ES-I3 (cell line): Measurements from ENCODE around the gene VPS39.

Experiments
- H3K36me3 ChIP-seq: 2 replicates; pipeline ENCODE4 v1.6.1; 2013; ENCODE audit warnings: mild to moderate bottlenecking, low read length, control low read depth, moderate library complexity; ENCODE audit not compliant: insufficient read depth
- H3K4me1 ChIP-seq: 2 replicates; pipeline ENCODE4 v1.6.1; 2013; ENCODE audit warnings: mild to moderate bottlenecking, control low read depth, low read length; ENCODE audit not compliant: insufficient read depth
- H3K9ac ChIP-seq: 2 replicates; pipeline ENCODE4 v1.6.1; 2013; ENCODE audit warnings: low read depth, mild to moderate bottlenecking, low read length, moderate library complexity
- H3K9me3 ChIP-seq: 2 replicates; pipeline ENCODE4 v1.6.1; 2013; ENCODE audit warnings: mild to moderate bottlenecking, low read length, moderate library complexity; ENCODE audit not compliant: control insufficient read depth, insufficient read depth

VPS39 gene

GRCh38 chr15:42158941-42159340 is 49.2 kb downstream of the VPS39 start:
- Histone ChIP-seq H3K9ac (no peak overlapping the region), H3K9me3 (no peaks in the 10 kb centered on the region), H3K4me1 (peaks cover 9% of the 10 kb centered on the region), H3K36me3 (peaks cover 17% of the 10 kb centered on the region)

GRCh38 chr15:42157981-42158765 is 49.9 kb downstream of the VPS39 start:
- peaks cover 9% of the 10 kb centered on the region for H3K4me1 ChIP-seq
- H3K9ac ChIP-seq = no peak overlapping the region
- H3K9me3 ChIP-seq = no peaks in the 10 kb centered on the region
- peaks cover 11% of the 10 kb centered on the region for H3K36me3 ChIP-seq

- H3K36me3 ChIP-seq = peaks cover 11% of the 10 kb centered on the region; the same call in 1 of the 2 replicates
- no peak overlapping the region for H3K9ac ChIP-seq
- peaks cover 9% of the 10 kb centered on the region for H3K4me1 ChIP-seq
- no peaks in the 10 kb centered on the region for H3K9me3 ChIP-seq
These were observed 50.7 kb downstream of the VPS39 start for GRCh38 chr15:42157381-42157780.

- Histone ChIP-seq H3K4me1 (peaks cover 9% of the 10 kb centered on the region), H3K9ac (no peak within 1 kb of the TSS), H3K9me3 (no peaks in the 10 kb centered on the region), H3K36me3 (0 out of 2 replicates have a peak, but pooled peaks cover 7% of the 10 kb centered on the region)
These were observed 51.7 kb downstream of the VPS39 start, which contains the start of gene PLA2G4F for GRCh38 chr15:42156243-42156922. TSS of gene PLA2G4F (minus strand) at chr15:42156636. CDS start at chr15:42156549, 87 bp downstream.

GRCh38 chr15:42155546-42156242 is 52.4 kb downstream of the VPS39 start:
- Histone ChIP-seq H3K9me3 (no peaks in the 10 kb centered on the region), H3K4me1 (peaks cover 9% of the 10 kb centered on the region), H3K36me3 (0 out of 2 replicates have a peak, but pooled peaks cover 7% of the 10 kb centered on the region), H3K9ac (no peak overlapping the region)

- Histone ChIP-seq H3K9ac (no peak overlapping the region), H3K4me1 (peaks cover 9% of the 10 kb centered on the region), H3K9me3 (no peaks in the 10 kb centered on the region), H3K36me3 (0 out of 2 replicates have a peak, but pooled peaks cover 1% of the 10 kb centered on the region)
These were observed 53.1 kb downstream of the VPS39 start for GRCh38 chr15:42154956-42155355.

- H3K9ac ChIP-seq = no peak overlapping the region
- H3K4me1 ChIP-seq = peaks cover 9% of the 10 kb centered on the region
- no peaks in the 10 kb centered on the region for H3K9me3 ChIP-seq
- H3K36me3 ChIP-seq = no peaks in the 10 kb centered on the region
These were observed 53.7 kb downstream of the VPS39 start for GRCh38 chr15:42154212-42154941.

- no peaks in the 10 kb centered on the region for H3K9me3 ChIP-seq
- no peak overlapping the region for H3K9ac ChIP-seq
These were observed 54.3 kb downstream of the VPS39 start for GRCh38 chr15:42153874-42154211.

GRCh38 chr15:42152921-42153698 is 55.0 kb downstream of the VPS39 start:
- H3K36me3 ChIP-seq = no peaks in the 10 kb centered on the region
- no peaks in the 10 kb centered on the region for H3K9me3 ChIP-seq
- peaks cover 9% of the 10 kb centered on the region for H3K4me1 ChIP-seq
- H3K9ac ChIP-seq = no peak overlapping the region

More at GRCh38 chr15:42153874-42154211, 54.3 kb downstream of the VPS39 start:
- Histone ChIP-seq H3K4me1 (peaks cover 9% of the 10 kb centered on the region), H3K36me3 (no peaks in the 10 kb centered on the region)

GRCh38 chr15:42152196-42152920 is 55.7 kb downstream of the VPS39 start:
- Histone ChIP-seq H3K36me3 (no peaks in the 10 kb centered on the region), H3K9ac (no peak overlapping the region), H3K9me3 (no peaks in the 10 kb centered on the region), H3K4me1 (peaks cover 9% of the 10 kb centered on the region)

- Histone ChIP-seq H3K36me3 (no peaks in the 10 kb centered on the region), H3K4me1 (peaks cover 9% of the 10 kb centered on the region), H3K9ac (no peak overlapping the region), H3K9me3 (no peaks in the 10 kb centered on the region)
These were observed 56.4 kb downstream of the VPS39 start for GRCh38 chr15:42151736-42152135.

GRCh38 chr15:42151141-42151561 is 57.0 kb downstream of the VPS39 start:
- Histone ChIP-seq H3K4me1 (peaks cover 3% of the 10 kb centered on the region), H3K36me3 (no peaks in the 10 kb centered on the region), H3K9ac (no peak overlapping the region), H3K9me3 (no peaks in the 10 kb centered on the region)
